ENCODE measurements around the gene RECQL.
A peak's percentile ranks its signal among the peaks of the same experiment; 100 is the strongest.

RECQL gene, protein sequence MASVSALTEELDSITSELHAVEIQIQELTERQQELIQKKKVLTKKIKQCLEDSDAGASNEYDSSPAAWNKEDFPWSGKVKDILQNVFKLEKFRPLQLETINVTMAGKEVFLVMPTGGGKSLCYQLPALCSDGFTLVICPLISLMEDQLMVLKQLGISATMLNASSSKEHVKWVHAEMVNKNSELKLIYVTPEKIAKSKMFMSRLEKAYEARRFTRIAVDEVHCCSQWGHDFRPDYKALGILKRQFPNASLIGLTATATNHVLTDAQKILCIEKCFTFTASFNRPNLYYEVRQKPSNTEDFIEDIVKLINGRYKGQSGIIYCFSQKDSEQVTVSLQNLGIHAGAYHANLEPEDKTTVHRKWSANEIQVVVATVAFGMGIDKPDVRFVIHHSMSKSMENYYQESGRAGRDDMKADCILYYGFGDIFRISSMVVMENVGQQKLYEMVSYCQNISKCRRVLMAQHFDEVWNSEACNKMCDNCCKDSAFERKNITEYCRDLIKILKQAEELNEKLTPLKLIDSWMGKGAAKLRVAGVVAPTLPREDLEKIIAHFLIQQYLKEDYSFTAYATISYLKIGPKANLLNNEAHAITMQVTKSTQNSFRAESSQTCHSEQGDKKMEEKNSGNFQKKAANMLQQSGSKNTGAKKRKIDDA

DNA sequence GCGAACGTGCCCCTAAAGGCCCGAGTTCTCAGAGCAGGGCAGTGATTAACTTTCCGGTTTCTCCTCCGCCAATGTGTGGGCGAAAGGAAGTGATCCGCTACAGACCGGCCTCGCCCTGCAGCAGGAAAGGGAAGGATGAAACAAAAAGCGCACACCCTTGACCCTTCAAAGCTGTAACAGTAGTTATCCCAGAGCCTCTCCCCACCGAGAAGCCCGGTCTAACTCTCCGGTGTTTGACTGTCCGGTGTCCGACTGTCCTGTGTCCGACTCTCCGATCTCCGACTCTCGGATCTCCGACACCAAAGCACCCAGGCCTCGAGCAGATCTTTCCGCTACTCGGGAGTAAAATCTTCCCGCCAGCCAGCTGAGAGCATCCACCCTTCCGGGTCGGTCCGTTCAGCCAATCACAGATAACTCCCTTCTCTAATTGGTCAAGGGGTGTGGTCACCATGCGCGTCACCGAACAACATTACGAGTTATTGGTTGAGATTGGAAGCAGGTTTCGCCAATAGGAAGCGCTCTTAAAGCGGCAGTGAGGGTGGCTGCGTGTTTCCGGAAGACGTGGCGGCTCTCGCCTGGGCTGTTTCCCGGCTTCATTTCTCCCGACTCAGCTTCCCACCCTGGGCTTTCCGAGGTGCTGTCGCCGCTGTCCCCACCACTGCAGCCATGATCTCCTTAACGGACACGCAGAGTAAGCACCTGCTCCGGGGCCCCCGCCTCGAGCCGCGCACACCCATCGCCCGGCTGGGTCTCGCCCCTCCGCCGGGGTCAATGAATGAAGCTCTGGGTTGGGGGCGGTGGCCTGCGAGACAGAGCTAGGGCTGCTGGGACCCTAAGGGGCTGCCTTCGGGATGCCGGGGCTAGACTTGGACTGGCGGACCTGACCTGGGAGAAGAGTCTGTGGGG lies at the start of gene RECQL, which contains the start of gene GOLT1B:
TSS of gene RECQL (minus strand) at position 378 of the 906 bp plus-strand sequence. CDS start 2,065 bp downstream, outside the sequence.
TSS of gene GOLT1B (plus strand) at position 532 of the 906 bp plus-strand sequence. CDS start at position 667, 135 bp downstream.
- DNase-seq = peak; percentile 96

DNA sequence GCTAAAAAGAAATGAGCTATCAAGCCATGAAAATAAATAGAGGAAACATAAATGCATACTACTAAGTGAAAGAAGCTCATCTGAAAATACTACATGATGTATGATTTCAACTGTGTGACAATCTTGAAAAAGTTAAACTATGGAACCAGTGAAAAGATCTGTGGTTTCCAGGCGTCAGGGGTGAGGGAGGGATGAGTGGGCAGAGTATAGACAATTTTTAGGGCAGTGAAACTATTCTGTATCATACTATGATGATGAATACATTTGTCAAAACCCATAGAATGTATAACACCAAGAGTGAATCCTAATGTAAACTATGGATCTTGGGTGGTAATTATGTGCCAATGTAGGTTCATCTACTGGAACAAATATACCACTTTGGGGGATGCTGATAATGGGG lies 46.0 kb upstream of the RECQL start:
- DNase-seq = no peak

DNA sequence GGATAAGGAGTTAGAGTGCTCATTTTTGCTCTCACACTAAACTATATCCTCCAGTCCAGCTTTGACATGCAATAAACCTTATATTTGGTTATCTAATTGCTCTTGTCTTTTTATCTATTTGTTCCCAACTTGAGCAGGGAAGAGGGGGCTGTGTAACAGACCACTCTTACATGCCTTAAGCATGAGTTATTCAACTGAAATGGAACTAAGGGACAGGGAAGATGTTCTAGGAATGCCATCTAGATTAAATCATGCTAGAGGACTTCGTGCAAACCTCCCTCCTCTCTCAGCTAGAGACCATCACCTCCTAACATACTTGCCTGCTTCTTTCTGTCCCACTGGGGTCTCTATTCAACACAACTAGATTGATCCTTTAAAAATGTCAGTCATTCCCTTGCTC lies 45.3 kb upstream of the RECQL start:
- DNase-seq = no peak

DNA sequence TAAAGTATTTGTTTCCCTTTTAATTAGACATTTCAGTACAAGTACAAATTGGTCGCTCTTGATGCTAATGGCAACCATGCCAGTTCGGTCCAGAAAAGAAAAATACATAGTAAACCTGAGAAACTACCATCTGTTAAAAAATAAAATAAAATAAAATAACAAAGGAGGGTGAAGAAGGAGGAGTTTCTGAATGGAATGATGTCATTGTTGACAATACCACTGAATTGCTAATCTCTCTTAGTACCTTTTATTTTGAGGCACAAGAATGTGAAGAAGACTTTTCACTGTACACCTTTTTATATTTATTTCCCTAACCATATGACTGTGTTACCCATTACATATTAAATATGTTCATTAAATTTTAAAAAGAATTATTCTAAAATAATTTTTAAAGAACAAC lies 44.1 kb upstream of the RECQL start:
- no peak for DNase-seq

DNA sequence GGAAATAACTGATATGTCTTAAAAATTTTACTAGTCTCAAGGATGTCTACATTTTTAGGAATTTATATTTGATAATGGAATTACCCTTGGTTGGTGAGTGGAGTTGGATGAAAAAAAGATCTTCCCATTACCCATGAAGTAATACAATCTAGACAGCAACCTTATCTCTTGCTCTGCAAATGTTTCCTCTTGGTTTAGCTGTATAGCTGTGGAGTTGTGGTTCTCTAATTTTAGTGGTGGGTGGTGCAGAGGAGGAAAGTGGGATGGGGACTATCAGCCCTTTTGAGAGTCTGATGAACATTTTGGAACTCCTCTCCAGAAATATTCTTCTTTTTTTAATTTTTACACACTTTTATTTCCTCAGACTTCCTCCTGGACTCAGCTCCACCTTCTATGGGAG lies 41.7 kb upstream of the RECQL start:
- DNase-seq = no peak

DNA sequence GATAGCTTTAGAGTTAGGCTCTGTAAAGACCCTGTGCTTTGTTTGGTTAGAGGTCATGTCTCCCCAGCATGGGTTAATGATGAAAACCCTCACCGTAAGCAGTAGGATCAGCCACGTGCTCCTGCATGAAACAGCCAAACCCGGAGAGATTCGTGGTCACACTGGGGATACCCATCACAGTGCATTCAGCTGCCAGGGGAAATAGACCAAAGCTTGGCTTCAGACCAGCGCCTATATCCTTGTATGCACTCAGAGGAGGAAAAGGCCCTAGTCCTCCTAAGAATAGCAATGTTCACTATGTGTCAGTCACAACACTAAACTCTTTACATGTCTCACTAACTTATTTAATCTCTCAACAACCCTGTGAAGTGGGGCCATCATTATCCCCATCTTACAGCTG lies 41.0 kb upstream of the RECQL start:
- DNase-seq = peak; percentile 1

DNA sequence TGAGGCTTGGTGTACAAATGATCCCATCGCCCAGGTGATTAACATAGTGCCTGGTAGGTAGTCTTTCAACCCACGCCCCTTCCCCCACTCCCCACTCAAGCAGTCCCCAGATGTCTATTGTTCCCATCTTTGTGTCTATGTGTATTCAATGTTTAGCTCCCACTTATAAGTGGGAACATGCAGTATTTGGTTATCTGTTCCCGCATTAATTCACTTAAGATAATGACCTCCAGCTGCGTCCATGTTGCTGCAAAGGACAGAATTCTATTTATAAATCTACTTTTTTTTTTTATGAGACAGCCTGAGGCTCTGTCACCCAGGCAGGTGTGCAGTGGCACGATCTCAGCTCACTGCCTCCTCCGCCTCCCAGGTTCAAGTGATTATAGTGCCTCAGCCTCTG lies 40.3 kb upstream of the RECQL start:
- peak; percentile 67 for DNase-seq

DNA sequence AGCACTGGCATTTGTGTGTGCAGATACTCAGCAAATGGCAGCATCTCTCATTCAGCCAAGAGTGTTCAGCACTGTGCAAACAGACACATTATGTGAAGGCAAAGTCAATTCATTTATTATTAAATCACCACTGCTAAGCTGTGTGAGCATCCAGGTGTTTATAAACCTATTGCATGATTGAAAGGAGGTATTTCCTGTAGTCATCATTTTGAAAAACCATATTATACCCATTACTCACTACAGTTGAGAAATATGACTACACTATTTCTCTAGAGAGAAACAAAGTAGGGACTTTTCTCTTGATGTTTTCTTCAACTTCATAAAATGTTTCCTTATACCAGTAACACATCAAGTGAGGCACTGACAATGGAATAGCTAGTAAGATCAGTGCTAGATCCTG lies 38.4 kb upstream of the RECQL start:
- DNase-seq = peak; percentile 37

DNA sequence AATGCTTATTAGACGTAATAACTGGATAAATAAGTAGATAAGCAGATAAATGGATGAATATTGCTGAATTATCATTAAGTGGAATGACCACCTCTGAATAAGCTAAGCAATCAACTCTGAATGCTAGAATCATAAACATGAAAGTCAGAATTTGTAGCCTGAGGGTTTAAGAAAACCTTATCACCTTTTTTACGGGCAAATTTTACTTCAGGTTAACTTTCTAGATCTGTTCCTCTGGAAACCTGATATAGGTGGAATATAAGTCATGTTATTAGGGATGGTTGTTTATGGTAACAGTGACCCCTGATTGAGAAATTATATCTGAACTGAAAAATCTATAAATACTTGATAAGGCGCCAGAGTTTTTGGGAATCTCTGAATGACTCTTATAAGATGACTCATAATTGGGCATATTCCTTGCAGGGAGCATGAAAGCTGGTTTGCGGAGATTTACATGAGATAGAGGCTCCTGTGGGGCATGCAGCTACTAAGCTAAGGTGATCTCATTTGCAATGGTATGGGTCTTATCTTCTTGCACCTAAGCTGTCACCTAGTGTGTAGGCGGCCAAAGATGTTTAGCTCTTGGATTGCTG lies 36.7 kb upstream of the RECQL start:
- DNase-seq = no peak

DNA sequence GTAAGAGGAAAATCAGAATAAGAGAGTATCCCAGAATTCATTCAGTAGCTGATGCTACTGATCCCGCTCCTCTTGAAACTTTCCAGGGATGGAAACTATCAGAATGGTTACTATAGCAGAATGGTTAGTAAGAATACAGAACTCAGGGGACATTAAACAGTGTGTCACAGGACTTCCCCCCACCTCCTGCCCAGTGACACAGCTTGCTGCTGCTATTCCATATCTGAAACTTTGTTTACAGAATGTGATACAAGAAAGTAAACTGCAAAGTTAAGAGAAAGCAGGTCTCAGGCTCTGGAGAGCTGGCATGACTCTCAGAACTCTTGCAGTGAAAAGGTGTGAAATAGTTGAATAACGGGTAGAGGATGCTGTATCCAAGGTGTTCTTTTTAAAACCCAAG lies 28.0 kb upstream of the RECQL start:
- no peak for DNase-seq

DNA sequence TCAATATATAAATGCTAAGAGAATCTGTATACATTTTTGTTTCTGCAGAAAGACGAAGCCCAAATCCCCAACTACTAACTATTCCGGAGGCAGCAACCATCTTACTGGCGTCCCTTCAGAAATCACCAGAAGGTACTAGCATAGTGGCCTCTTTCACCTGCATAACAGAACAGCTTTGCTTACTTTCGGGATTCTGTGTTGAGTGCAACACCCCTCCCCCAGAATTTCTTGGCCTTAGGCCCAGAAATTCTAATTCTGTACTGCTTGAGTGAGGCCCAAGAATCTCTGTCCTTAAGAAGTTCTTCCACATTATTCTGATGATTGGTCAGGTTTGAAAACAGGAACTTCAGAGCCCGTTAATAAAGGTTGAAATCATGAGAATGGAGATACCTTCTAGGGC lies 27.5 kb upstream of the RECQL start:
- DNase-seq = no peak

DNA sequence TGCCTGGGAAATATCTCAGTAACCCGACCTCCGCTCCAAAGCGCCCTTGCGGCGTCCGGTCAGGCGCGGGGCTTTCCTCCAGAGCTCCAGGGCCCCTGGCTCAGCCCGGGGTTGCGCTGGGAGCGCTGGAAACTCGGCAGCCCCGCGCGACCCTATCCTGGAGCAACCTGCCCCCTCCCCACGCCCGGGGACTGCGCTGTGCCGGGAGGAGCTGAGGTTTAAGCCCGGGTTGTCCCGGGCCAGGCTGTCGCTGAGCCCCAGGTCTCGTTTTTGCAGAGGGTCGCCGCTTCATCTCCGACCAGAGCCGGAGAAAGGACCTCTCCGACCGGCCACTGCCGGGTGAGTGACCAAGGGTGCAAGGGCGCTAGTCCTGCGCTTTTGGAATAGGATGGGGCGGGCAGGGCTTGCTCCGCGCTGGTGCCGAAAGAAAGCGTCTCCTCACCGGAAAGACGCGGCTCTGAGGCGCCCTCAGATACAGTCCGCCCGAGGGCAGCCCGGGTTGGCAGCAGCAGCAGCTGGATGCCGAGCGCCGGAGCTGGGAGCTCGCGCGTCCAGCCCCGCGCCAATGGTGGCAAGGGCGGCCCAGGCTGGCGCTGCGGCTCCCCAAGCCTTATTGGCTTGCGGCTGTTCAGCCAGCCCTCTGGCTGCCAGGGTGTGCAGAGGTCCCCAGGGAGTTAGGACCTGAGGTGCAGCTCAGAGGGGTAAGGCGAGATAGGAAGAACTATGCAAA lies 26.2 kb upstream of the RECQL start:
- peak; percentile 83 for DNase-seq

DNA sequence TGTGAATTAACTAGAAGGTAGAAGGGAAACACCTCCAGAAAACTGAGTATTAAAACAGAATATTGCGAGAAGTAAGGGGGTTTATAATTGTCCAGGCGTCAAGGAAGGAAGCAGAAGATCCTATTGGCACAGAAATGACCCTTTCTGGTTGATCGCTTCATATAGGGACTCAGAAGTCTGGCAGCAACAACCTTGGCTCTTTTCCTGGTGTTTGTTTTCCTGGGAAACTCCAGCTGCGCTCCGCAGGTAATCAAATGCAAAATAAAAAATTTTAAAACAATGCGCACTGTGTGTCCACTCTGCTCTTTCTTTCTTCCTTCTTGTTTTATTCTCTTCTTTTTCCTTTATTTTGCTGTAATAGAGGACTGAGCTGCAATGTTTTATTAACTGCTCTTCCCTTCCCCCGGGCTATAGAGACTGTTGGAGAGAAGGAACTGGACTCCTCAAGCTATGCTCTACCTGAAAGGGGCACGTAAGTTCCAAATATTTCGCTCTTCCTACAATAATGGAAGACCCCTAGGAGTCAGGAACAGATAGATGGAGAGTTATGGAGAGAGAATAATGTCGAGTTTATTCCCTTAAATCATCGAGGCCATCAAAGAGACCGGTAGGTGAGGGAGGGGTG lies 25.4 kb upstream of the RECQL start:
- peak; percentile 67 for DNase-seq

DNA sequence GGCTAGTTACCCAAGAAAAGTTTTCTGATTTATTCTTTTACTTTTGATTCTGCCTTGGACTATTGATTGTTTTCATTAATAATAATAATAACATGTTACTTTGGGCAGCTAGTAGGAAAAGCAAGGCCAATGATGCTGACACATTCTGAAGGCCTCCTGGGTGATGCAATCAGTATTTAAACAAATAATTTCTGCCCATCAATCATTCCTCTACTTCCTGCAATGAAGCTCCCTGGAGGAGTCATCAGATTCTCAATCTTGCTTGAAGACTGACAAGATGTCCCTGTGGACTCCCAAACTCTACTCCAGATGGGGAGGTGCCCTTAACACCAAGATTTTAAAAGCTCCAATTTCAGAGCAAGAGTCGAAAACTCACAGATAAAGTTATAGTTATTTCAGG lies 24.6 kb upstream of the RECQL start, which contains the start of gene SPX:
TSS of gene SPX (plus strand) at position 244 of the 400 bp plus-strand sequence. CDS start 177 bp downstream, outside the sequence.
- peak; percentile 28 for DNase-seq

DNA sequence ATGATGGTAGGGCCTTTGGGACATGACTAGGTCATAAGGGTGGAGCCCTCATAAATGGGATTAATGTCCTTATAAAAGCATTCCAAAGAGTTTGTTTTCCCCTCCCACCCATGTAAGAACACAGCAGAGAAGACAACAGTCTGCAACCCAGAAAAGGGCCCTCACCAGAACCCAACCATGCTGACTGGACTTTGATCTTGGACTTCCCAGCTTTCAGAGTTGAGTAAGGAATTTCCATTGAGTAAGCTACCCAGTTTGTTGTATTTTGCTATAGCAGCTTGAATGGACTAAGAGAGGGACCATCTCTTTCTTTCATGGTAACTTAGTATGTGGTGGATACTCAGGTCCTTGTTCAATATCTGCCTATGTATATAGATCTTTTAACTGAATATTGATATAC lies 21.7 kb upstream of the RECQL start:
- no peak for DNase-seq

DNA sequence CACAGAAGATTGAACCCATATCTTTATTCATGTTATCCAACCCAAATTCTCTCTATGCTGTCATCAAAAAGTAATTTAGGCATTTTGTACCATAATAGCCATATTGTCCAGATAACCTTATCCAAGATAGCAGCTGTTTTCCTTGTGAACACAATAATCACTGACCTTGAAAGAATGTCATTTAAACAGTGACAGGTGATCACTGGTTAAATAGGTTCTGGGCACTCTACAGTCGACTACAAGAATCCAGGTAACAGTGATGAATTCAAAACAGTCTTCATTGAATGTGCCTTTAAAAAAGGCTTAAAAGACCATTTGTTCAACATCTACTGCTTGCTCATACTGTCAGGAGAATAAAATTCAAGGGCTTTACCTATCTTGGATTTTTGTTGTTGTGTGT lies 20.1 kb upstream of the RECQL start:
- no peak for DNase-seq

DNA sequence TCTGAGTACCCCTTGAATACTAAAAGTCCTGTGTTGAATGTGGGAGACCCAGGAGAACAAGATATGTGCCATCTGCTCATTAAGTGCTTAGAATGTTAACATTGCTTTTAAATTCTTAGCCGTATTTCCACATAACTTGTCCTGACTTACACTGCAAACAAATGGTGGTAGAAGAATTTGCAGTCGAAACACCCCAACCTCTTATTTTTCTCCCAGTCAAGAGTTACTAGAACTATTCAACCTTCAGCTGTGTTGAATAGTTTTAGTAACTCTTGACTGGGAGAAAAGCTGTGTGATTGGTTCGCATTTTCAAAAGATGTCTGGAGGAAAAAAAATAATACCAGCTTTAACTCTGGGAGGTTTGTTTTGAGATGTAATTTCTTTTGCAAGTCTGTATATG lies 17.0 kb upstream of the RECQL start:
- no peak for DNase-seq

DNA sequence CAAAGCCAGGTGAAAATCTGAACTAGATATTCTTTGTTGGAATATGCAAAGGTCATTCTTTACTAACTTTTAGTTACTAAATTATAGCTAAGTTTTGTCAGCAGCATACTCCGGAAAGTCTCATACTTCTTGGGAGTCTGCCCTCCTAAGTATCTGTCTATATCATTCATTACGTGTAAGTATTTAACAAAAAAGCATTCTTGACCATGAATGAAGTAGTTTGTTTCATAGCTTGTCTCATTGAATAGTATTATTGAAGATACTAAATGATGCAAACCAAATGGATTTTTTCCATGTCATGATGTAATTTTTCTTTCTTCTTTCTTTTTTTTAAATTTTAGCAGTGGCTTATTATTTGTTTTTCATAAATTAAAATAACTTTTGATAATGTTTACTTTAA lies 14.8 kb upstream of the RECQL start:
- no peak for DNase-seq

DNA sequence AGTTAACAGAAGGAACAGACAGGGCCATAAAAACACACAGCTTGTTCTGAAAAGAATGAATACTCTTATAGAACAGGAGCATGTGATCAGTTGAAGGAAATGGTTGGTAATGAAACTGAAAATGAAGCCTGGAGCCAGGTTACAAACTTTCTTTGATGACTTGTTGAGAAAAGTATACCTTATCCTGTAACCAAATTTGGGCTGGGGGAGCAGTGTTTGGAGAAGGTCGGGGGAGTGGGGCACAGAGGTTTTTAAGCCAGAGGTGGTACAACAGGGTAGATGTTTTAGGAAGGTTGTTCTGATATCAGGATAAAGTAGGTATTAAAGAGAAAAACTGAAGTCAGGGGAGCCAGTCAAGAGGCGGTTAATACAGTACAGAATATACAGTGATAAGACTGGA lies 8.3 kb upstream of the RECQL start:
- no peak for DNase-seq

DNA sequence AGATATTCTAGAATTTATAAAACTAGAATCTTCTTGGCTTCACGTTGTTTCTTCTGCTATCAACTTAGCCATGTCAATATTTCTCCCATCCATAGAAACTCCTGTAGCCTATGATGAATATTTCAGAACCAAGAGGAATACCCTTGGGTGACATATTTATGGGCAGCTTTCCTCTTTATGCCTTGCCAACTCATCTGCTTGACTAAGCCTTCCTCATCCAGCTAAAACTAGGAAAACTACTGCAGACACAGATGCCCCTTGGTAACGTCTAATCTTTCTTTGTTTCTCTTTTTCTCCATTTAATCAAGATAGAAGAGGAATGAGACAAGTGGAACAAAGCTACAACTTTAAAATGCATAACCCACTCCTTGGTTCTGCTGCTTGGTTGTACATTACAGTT lies 6.4 kb upstream of the RECQL start:
- DNase-seq = no peak

DNA sequence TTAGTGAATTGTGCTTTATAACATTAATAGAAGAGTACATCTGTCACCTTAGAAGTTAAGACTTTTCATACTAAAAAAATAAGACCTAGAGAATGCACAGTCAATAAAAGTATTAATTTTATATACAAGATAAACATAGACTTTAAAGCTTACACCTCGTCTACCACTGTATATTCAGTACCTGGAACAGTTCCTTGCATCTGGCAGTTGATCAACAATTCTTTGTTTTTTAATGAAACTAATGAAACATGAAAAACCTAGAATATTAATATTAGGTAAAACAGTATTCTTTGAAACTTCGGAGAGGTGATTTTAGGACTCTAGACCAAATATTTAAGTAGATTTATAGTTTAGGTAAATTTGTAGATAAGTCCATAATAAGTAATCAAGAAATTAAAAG lies 4.5 kb upstream of the RECQL start:
- no peak for DNase-seq

DNA sequence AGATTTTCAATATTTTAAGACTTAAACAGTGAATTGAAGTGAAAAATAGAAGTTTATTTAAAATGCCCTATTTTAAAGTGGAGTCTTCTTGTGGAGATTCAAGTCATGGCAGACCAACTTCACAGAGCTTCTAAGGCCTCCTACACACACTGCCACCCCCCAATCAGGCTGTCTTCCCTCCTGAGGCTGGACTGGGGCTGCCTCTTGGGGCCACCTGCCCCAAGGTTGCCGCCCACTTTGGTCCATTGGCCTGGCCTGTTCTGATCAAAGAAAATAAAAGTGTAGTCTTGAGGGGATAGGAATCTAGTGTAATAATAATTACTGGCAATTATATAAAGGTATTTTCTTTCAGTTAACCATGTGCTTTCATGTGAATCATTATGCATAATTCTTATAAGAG lies 1.4 kb upstream of the RECQL start:
- no peak for DNase-seq

Measured in NCI-H69 (cell line).